ENCODE results near the gene URAD.
A peak's percentile ranks its signal among the peaks of the same experiment; 100 is the strongest.

The URAD gene

GRCh38 chr13:27954406-27954851 is 34.1 kb downstream of the URAD start:
- TF ChIP-seq CTCF (IDR thresholded peaks at IDR 0.05), result no peak
- Histone ChIP-seq H3K27me3 (peaks cover 100% of the 10 kb centered on the region), H3K27ac (no peak overlapping the region), H3K9me3 (no peaks in the 10 kb centered on the region), H3K4me1 (ENCODE audit: control insufficient read depth in 1 of 2, insufficient read depth in 1 of 2, low read depth in 1 of 2, low read length in 1 of 2) (peaks cover 9 to 16% of the 10 kb centered on the region in 2 experiments), H3K36me3 (no peaks in the 10 kb centered on the region), H3K4me3 (ENCODE audit: low read depth in 1 of 2, low read length in 1 of 2) (peak overlapping the region; percentile 8 to 49)

GRCh38 chr13:27953676-27954405 is 34.7 kb downstream of the URAD start:
- peak overlapping the region; percentile 8 to 49 for H3K4me3 ChIP-seq (ENCODE audit: low read depth in 1 of 2, low read length in 1 of 2)
- H3K27me3 ChIP-seq, result peaks cover 100% of the 10 kb centered on the region
- H3K4me1 ChIP-seq (ENCODE audit: control insufficient read depth in 1 of 2, insufficient read depth in 1 of 2, low read depth in 1 of 2, low read length in 1 of 2), result peaks cover 9 to 16% of the 10 kb centered on the region in 2 experiments
- H3K9me3 ChIP-seq, result no peaks in the 10 kb centered on the region
- no peak overlapping the region for H3K27ac ChIP-seq
- H3K36me3 ChIP-seq, result no peaks in the 10 kb centered on the region
- TF ChIP-seq CTCF (IDR thresholded peaks at IDR 0.05), result no peak

GRCh38 chr13:27952876-27953675 is 35.4 kb downstream of the URAD start:
- Histone ChIP-seq H3K27me3 (peaks cover 97% of the 10 kb centered on the region), H3K36me3 (no peaks in the 10 kb centered on the region), H3K9me3 (no peaks in the 10 kb centered on the region), H3K4me3 (ENCODE audit: low read depth in 1 of 2, low read length in 1 of 2) (no peak overlapping the region), H3K4me1 (ENCODE audit: control insufficient read depth in 1 of 2, insufficient read depth in 1 of 2, low read depth in 1 of 2, low read length in 1 of 2) (peaks cover 9 to 16% of the 10 kb centered on the region in 2 experiments), H3K27ac (no peak overlapping the region)
- no peak for TF ChIP-seq CTCF (IDR thresholded peaks at IDR 0.05)

- TF ChIP-seq CTCF (IDR thresholded peaks at IDR 0.05), result no peak
- no peaks in the 10 kb centered on the region for H3K9me3 ChIP-seq
Measured at GRCh38 chr13:27942972-27943371, 45.5 kb downstream of the URAD start.

GRCh38 chr13:27933580-27934328 is 54.7 kb downstream of the URAD start:
- no peak for TF ChIP-seq CTCF (IDR thresholded peaks at IDR 0.05)
- Histone ChIP-seq H3K27me3 (peaks cover 78% of the 10 kb centered on the region), H3K27ac (no peak overlapping the region)

More at GRCh38 chr13:27942972-27943371, 45.5 kb downstream of the URAD start:
- Histone ChIP-seq H3K27me3 (peaks cover 65% of the 10 kb centered on the region), H3K4me3 (ENCODE audit: low read depth in 1 of 2, low read length in 1 of 2) (no peak overlapping the region), H3K27ac (no peak overlapping the region), H3K4me1 (ENCODE audit: control insufficient read depth in 1 of 2, insufficient read depth in 1 of 2, low read depth in 1 of 2, low read length in 1 of 2) (no peaks in the 10 kb centered on the region), H3K36me3 (no peaks in the 10 kb centered on the region)

More at GRCh38 chr13:27933580-27934328, 54.7 kb downstream of the URAD start:
- no peaks in the 10 kb centered on the region for H3K4me1 ChIP-seq (ENCODE audit: control insufficient read depth in 1 of 2, insufficient read depth in 1 of 2, low read depth in 1 of 2, low read length in 1 of 2)
- no peaks in the 10 kb centered on the region for H3K36me3 ChIP-seq
- no peak overlapping the region for H3K4me3 ChIP-seq (ENCODE audit: low read depth in 1 of 2, low read length in 1 of 2)
- no peaks in the 10 kb centered on the region for H3K9me3 ChIP-seq
